ENCODE results near the gene TTK. TPM values are rescaled to one million over a fixed set of nuclear protein-coding genes. Genes with fewer than 3 reads are reported as not detected.
"Not testable (repeated sequence)": the region's sequence is repeated elsewhere in the genome, so short reads cannot be mapped to it uniquely, and the experiment has no call there.

The TTK gene
- total RNA-seq, 1 donor from 2014 or later, result 15.5 TPM

DNA sequence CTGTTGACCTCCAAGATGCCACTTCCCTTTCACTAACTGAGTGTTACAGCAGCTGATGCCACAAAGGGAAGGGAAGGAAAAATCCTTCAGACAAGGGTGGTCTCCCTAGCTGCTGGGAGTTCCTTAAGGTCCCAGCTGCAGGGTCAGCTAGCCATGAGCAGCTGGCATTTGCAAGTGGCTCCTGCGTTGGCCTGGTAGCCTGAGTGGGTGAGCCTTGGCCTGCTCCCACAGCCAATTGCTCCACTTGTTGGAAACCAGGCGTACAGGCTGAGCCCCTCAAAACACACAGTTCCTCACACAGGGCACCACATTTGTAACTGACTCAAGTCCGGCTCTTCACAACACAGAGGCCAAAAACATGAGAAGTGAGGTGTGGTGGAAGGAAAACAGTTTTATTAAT lies 16.7 kb downstream of the TTK start:
- DNase-seq (ENCODE audit: low read depth in 2 of 2), result no peak

DNA sequence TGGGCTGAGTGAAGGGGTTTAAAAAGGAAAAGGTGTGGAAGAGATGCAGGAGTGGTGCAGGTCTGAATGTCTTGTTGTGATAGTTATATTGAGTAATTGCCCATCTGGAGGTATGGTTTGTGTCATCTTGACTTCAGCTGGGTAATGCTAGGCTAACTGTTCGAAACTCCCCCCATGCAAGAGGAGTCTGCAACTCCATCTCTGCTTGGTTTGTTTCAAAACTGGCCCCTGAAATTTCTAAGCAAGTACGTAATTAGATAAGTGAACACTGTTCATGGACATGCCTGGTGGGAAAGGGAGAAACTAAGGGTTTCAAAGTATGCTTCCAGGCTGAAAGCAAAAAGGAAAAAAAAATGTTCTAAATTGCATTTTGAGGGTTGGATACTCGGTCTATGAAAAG lies 17.1 kb downstream of the TTK start:
- DNase-seq (ENCODE audit: low read depth in 2 of 2), result no peak

DNA sequence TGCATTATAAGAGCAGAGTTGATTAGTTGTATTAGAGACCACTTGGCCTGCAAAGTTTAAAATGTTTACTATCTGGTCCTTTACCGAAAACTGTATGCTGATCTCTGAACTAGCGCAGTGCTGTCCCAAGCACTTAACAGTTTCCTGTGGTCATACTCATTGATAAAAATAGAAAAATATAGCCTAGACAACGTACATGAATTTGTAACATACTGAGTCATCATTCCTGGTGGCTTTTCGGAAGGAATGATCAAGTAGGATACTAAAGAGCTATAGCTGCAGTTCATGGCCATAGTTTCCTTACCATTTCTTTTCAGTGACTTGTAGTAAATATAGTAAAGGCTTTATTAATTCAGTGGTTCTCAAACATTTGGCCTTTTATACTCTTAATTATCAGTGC lies 18.4 kb downstream of the TTK start:
- DNase-seq (ENCODE audit: low read depth in 2 of 2), result peak; percentile 44 to 81

DNA sequence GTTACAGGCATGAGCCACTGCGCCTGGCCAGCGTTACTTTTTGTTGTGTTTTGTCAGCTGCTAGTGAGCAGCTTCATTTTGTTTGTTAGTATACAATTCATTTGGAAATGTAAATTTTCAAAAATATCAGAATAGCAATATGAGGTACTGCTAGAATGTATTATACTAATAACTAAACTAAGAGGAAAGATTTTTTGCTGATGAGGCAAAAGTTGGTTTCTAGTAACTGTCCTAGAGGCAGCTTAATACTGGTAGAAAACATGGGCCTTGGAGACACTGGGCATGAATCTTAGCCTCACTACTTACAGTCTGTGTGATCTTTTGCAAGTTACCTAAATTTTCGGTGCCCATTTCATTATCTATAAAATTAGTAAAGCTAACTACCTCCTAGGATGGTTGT lies 24.1 kb downstream of the TTK start:
- no peak for DNase-seq (ENCODE audit: low read depth in 2 of 2)

DNA sequence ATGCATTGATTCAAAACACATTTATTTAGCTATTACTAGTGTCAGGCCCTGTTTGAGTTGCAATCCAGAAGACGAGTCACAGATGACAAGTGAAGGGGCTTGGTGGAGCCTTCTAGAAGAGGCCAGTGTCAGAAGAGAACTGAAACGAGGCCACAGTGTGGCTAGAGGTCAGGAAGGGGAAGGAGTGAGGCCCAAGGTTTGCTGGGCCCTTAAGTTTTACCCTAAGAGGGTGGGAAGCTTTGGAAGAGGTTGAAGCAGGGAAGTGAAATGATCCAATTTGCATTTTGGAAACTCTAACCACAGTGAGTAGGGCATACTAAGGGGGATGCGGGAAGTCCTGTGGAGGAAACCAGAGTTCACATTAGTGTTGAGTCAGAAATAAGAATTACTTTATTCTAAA lies 25.0 kb downstream of the TTK start:
- no peak for DNase-seq (ENCODE audit: low read depth in 2 of 2)

DNA sequence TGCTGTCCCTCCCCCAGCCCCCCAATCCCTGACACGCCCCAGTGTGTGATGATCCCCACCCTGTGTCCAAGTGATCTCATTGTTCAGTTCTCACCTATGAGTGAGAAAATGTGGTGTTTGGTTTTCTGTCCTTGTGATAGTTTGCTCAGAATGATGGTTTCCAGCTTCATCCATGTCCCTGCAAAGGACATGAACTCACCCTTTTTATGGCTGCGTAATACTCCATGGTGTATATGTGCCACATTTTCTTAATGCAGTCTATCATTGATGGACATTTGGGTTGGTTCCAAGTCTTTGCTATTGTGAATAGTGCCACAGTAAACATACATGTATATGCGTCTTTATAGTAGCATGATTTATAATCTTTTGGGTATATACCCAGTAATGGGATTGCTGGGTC lies 43.8 kb downstream of the TTK start:
- DNase-seq (ENCODE audit: low read depth in 2 of 2), result not testable (repeated sequence)

DNA sequence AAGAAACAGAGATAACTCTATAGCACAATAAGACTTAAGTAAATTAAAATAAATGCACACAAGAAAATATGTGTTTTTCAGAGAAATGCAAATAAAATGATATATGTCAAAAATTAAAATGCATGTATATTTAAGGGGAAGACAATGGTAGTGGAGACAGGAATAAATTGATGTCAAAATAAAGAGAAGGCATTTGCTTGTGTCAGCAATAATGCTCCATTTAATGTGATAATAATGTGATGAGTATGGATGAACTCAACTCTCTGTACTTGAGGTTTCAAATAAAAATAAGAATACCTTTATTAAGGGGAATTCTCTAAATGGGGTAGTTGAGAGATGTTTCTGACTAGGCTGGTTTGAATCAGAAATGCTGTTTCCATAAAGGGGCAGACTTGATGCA lies 56.3 kb downstream of the TTK start:
- DNase-seq (ENCODE audit: low read depth in 2 of 2), result no peak

DNA sequence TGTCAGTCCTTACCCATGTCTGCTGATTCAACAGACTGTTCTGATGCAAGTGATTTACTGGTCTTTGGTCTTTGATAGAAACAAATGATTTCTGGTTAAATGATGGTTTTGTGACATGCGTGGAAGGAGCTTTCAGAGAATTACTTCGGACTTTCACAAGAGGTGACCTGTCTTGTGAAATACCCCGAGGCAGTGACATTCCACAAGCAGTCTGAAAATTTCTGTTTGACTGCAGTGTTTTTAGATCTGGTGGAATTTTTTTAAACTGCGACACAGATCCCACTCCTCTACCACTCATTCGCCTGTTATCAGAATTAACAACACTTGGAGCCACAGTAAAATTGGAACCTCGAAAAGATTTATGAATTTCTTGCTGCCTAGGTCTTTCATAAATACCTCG lies 63.7 kb downstream of the TTK start:
- not testable (repeated sequence) for DNase-seq (ENCODE audit: low read depth in 2 of 2)

DNA sequence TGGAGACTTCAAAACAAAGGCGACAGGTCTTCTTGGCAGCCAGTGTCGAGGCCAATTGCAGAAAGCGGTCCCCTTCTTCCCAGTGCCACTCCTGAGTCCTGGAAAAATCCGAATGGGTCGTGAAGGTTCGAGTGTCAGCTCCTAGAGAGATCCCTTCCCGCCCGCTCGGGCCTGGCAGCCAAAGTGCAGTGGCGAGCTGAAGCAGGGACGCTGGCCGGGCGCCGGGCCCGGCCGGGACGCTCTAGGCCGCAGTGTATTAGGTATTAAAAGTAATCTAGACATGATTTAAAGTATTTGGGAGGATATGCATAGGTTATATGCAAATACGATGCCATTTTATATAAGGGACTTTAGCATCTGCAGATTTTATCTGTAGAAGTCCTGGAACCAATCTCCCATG lies 66.0 kb downstream of the TTK start:
- DNase-seq (ENCODE audit: low read depth in 2 of 2), result not testable (repeated sequence)

DNA sequence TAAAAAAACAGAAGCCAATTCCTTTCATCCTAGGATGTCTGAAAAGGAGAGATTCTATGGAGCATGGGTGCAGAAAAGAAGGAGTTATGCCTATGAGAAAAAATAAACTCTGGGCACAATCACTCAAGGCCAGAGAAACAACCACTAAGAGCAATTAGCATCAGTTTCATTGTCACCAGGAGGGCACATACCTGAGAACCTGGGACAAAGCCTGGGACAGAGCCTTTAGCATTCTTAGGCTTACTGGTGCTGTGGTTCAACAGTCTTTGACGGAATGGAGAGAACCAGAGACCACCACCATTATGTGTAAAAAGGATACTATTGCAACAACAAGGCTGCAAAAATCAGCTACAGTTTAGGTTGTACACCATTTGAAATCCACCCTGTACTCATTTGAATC lies 72.6 kb downstream of the TTK start:
- DNase-seq (ENCODE audit: low read depth in 2 of 2), result no peak

DNA sequence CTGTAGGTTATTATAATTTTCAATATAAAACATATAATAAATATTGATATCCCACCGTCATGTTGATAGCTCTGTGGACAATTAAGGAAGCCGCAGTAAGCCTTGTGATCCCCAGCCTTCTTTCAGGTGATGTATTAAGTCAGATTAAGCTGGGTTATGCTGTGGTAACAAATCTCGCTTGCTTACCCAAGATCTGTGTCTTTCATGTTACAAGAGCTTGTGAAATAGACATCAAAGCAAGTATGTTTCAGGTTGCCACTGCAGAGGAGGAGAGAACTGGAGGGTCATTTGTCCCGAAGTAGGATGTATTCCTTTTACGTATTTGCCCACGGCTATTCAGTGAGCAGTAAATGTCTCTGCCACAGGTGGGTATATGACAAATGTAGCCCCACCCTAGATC lies 84.2 kb downstream of the TTK start:
- no peak for DNase-seq (ENCODE audit: low read depth in 2 of 2)

DNA sequence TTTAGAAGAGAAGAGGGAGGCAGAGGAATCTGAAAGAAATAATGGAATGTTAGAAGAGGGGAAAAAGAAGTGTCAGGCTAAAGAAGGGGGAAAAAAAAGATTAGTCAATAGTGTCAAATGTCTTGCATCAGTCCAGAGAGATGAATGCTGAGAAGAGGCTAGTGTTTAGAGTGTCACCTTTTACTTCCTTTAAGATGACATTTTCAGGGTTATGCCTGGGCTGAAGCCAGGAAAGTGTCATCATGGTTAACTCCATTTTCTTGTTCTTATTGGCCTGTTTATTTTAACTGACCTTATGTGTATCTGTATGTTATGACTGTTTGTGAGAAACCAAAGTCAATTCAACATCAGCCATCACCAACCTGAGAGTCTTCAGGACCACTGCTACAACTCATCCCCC lies 87.1 kb downstream of the TTK start:
- DNase-seq (ENCODE audit: low read depth in 2 of 2), result no peak

Other genes starting within 250 kb of the TTK start
- 0.13 TPM in 2 replicates for gene ELOVL4, start 57.1 kb upstream of the TTK start, total RNA-seq
- gene BCKDHB, start 102.0 kb downstream of the TTK start, total RNA-seq, result 7.7 and 8.6 TPM in 2 replicates

Measured in dermis microvascular lymphatic vessel endothelial cell (primary cell).